BJ (cell line): ENCODE measurements around the gene SCFD2. TPM values are rescaled to one million over a fixed set of nuclear protein-coding genes. Genes with fewer than 3 reads are reported as not detected.
"Not testable (repeated sequence)": the region's sequence is repeated elsewhere in the genome, so short reads cannot be mapped to it uniquely, and the experiment has no call there.

Experiments used
- CTCF ChIA-PET: fragments of 350-600 bp; formaldehyde crosslinking; extraction: SDS; loops from one replicate; lab custom pipeline; 2021; ENCODE audit warnings: antibody characterized with exemption, inconsistent platforms; lab: Yijun Ruan, JAX
- POLR2A ChIA-PET: fragments of 300-600 bp; sonication (Branson Sonifier 250); formaldehyde crosslinking; extraction: SDS; loops from one replicate; lab custom pipeline; 2021; ENCODE audit warnings: antibody characterized with exemption; lab: Charles Lee
- DNase-seq: peaks from one replicate; pipeline ENCODE4 v3.0.0-alpha.2; 2011; ENCODE audit warnings: low read depth
- H3K27me3 ChIP-seq: 2 replicates; pipeline ENCODE4 v1.6.0; 2011; ENCODE audit warnings: low read length; ENCODE audit not compliant: control insufficient read depth, insufficient read depth
- H3K36me3 ChIP-seq: 2 replicates; pipeline ENCODE4 v1.5.1; 2011; ENCODE audit warnings: low read length; ENCODE audit not compliant: control insufficient read depth, insufficient read depth
- H3K4me3 ChIP-seq: 2 replicates; pipeline ENCODE4 v1.5.1; 2011; ENCODE audit warnings: low read depth, mild to moderate bottlenecking, control low read depth, low read length
- CTCF ChIP-seq: IDR thresholded peaks from 2 replicates; pipeline ENCODE4 v1.5.1; 2011; ENCODE audit warnings: low read depth, mild to moderate bottlenecking, control low read depth, inconsistent platforms, low read length, moderate library complexity; ENCODE audit not compliant: insufficient read depth
- polyA plus RNA-seq: library from polyadenylated mRNA; depleted of rRNA; stranded (reverse); fragments of >200 nt; gene quantifications from 2 replicates; pipeline ENCODE4 v1.2.3, GENCODE V29; 2011

The SCFD2 gene
- polyA plus RNA-seq, 1 experiment: 17.4 TPM

- TF ChIP-seq CTCF: no peak
- no peaks in the 10 kb centered on the region for H3K36me3 ChIP-seq
- CTCF ChIA-PET: interaction anchor here (1.7 kb wide), 1 partner anchor 224 kb away, joined by 4 read pairs; no protein-coding TSS in a partner anchor
- no peaks in the 10 kb centered on the region for H3K27me3 ChIP-seq
- POLR2A ChIA-PET: no interaction called here
- no peak overlapping the region for H3K4me3 ChIP-seq
- DNase-seq: no peak
Measured at GRCh38 chr4:53281438-53281837, 84.4 kb downstream of the SCFD2 start.

GRCh38 chr4:53280846-53281245 is 85.0 kb downstream of the SCFD2 start:
- H3K27me3 ChIP-seq: no peaks in the 10 kb centered on the region
- H3K36me3 ChIP-seq: no peaks in the 10 kb centered on the region
- no peak overlapping the region for H3K4me3 ChIP-seq
- DNase-seq: no peak
- POLR2A ChIA-PET: no interaction called here
- CTCF ChIA-PET: no interaction called here
- TF ChIP-seq CTCF: no peak

- ChIA-PET CTCF (no interaction called here), POLR2A (no interaction called here)
- Histone ChIP-seq H3K36me3 (no peaks in the 10 kb centered on the region), H3K27me3 (no peaks in the 10 kb centered on the region), H3K4me3 (no peak overlapping the region)
- no peak for DNase-seq
- TF ChIP-seq CTCF: no peak
Measured at GRCh38 chr4:53274609-53275268, 91.1 kb downstream of the SCFD2 start.

GRCh38 chr4:53273726-53274125 is 92.1 kb downstream of the SCFD2 start:
- DNase-seq: no peak
- H3K4me3 ChIP-seq: no peak overlapping the region
- ChIA-PET POLR2A (no interaction called here), CTCF (interaction anchor here (0.6 kb wide), 1 partner anchor 35 kb away, joined by 3 read pairs; no protein-coding TSS in a partner anchor)
- no peak for TF ChIP-seq CTCF
- H3K36me3 ChIP-seq: no peaks in the 10 kb centered on the region
- no peaks in the 10 kb centered on the region for H3K27me3 ChIP-seq

GRCh38 chr4:53267026-53267425 is 98.8 kb downstream of the SCFD2 start:
- ChIA-PET POLR2A (no interaction called here), CTCF (interaction anchor here (0.6 kb wide), 1 partner anchor 23 kb away, joined by 3 read pairs; no protein-coding TSS in a partner anchor)
- no peak overlapping the region for H3K4me3 ChIP-seq
- TF ChIP-seq CTCF: no peak
- no peak for DNase-seq
- H3K36me3 ChIP-seq: no peaks in the 10 kb centered on the region
- no peaks in the 10 kb centered on the region for H3K27me3 ChIP-seq

GRCh38 chr4:53255986-53256385 is 109.9 kb downstream of the SCFD2 start:
- H3K4me3 ChIP-seq, DNase-seq, H3K27me3 ChIP-seq, H3K36me3 ChIP-seq, CTCF ChIA-PET, POLR2A ChIA-PET: not testable (repeated sequence)
